HepG2 (cell line): ENCODE data around the gene CASKIN1. TPM values are rescaled to one million over a fixed set of nuclear protein-coding genes. Genes with fewer than 3 reads are reported as not detected.

ENCODE experiments used
- ELF3 ChIP-seq: IDR thresholded peaks from 2 replicates; pipeline ENCODE4 v1.6.1; 2016; ENCODE audit warnings: missing genetic modification reagents, missing compliant biosample characterization
- FOSL1 ChIP-seq: sonication (generic); formaldehyde crosslinking; IDR thresholded peaks from 2 replicates; pipeline ENCODE4 v1.9.0; 2021; ENCODE audit warnings: missing genetic modification reagents, borderline replicate concordance
- KLF15 ChIP-seq: sonication (generic); formaldehyde crosslinking; IDR thresholded peaks from 2 replicates; pipeline ENCODE4 v1.8.1; 2023; ENCODE audit warnings: borderline replicate concordance, mild to moderate bottlenecking, inconsistent platforms, missing genetic modification reagents, mixed read lengths
- LBX2 ChIP-seq: sonication (generic); formaldehyde crosslinking; IDR thresholded peaks from 2 replicates; pipeline ENCODE4 v1.5.0; 2020; ENCODE audit warnings: missing genetic modification reagents, mild to moderate bottlenecking, borderline replicate concordance
- MAFK ChIP-seq, 2 experiments: IDR thresholded peaks in 1 of 2; conservative IDR thresholded peaks in 1 of 2; 2 replicates each; pipeline ENCODE4 v1.6.1; 2011; ENCODE audit warnings: improper control_type of control experiment in 2 of 2, low read length in 2 of 2
- NFATC3 ChIP-seq: sonication (generic); formaldehyde crosslinking; IDR thresholded peaks from 2 replicates; pipeline ENCODE4 v1.5.1; 2020; ENCODE audit warnings: mild to moderate bottlenecking, missing genetic modification reagents
- NFYB ChIP-seq: sonication (generic); formaldehyde crosslinking; IDR thresholded peaks from 2 replicates; pipeline ENCODE4 v1.4.0; 2020; ENCODE audit warnings: missing genetic modification reagents
- SPEN ChIP-seq: sonication (generic); formaldehyde crosslinking; IDR thresholded peaks from 2 replicates; pipeline ENCODE4 v1.5.1; 2020; ENCODE audit warnings: low read depth, mild to moderate bottlenecking, missing genetic modification reagents
- SUZ12 ChIP-seq: fragments of 150-350 bp; IDR thresholded peaks from 2 replicates; pipeline ENCODE4 v1.6.1; 2014; ENCODE audit warnings: low read depth, low read length
- THAP9 ChIP-seq: sonication (generic); formaldehyde crosslinking; IDR thresholded peaks from 2 replicates; pipeline ENCODE4; 2020; ENCODE audit warnings: missing genetic modification reagents, mild to moderate bottlenecking, borderline replicate concordance
- TRIM22 ChIP-seq: fragments of 450-650 bp; IDR thresholded peaks from 2 replicates; pipeline ENCODE4 v1.6.1; 2017
- XRCC5 ChIP-seq: fragments of 200-400 bp; formaldehyde crosslinking; optimal IDR thresholded peaks from 2 replicates; pipeline ENCODE3; 2017; ENCODE audit warnings: mild to moderate bottlenecking, low read length
- ZNF343 ChIP-seq: sonication (generic); formaldehyde crosslinking; IDR thresholded peaks from 2 replicates; pipeline ENCODE4 v1.4.0; 2020; ENCODE audit warnings: mild to moderate bottlenecking, missing genetic modification reagents
- polyA plus RNA-seq, 8 experiments: library from polyadenylated mRNA; depleted of rRNA in 3 of 8; stranded (reverse) in 7 of 8; unstranded in 1 of 8; fragments of >200 nt; fragmentation: Illumina TruSeq in 4 of 8; extraction: Trizol in 4 of 8; gene quantifications; 2 replicates each; pipeline versions ENCODE4 v1.2.1 to v1.2.3, GENCODE V29; 2011 to 2016; ENCODE audit warnings: low read depth in 4 of 8, missing spikeins in 1 of 8, mixed read lengths in 1 of 8; ENCODE audit not compliant: insufficient read depth in 1 of 8
- total RNA-seq, 5 experiments: library from RNA; depleted of rRNA; stranded (reverse); fragments of >200 nt; fragmentation: Illumina TruSeq; extraction: Trizol; gene quantifications; 2 replicates each; pipeline ENCODE4 v1.2.3, GENCODE V29; 2016; ENCODE audit warnings: low read depth in 1 of 5
- TF ChIP-seq, protein P1 (sequence below): sonication (generic); formaldehyde crosslinking; IDR thresholded peaks from 2 replicates; pipeline ENCODE4 v1.5.0; 2020; ENCODE audit warnings: mild to moderate bottlenecking, low read depth, missing genetic modification reagents, borderline replicate concordance
- TF ChIP-seq, protein P2 (sequence below): IDR thresholded peaks from 2 replicates; pipeline ENCODE4 v1.6.1; 2012; ENCODE audit warnings: inconsistent platforms
- TF ChIP-seq, protein P3 (sequence below): sonication (generic); formaldehyde crosslinking; IDR thresholded peaks from 2 replicates; pipeline ENCODE4 v1.4.0; 2020; ENCODE audit warnings: missing genetic modification reagents
- TF ChIP-seq, protein P4 (sequence below): sonication (generic); formaldehyde crosslinking; IDR thresholded peaks from 2 replicates; pipeline ENCODE4 v1.8.0; 2022; ENCODE audit warnings: mild to moderate bottlenecking, missing genetic modification reagents

Gene CASKIN1
- total and polyA plus RNA-seq, 2 of the 13 experiments (the other 11 are each of a cell fraction or from before 2014, with no cell fraction given), result 1.2 to 2.2 TPM

DNA sequence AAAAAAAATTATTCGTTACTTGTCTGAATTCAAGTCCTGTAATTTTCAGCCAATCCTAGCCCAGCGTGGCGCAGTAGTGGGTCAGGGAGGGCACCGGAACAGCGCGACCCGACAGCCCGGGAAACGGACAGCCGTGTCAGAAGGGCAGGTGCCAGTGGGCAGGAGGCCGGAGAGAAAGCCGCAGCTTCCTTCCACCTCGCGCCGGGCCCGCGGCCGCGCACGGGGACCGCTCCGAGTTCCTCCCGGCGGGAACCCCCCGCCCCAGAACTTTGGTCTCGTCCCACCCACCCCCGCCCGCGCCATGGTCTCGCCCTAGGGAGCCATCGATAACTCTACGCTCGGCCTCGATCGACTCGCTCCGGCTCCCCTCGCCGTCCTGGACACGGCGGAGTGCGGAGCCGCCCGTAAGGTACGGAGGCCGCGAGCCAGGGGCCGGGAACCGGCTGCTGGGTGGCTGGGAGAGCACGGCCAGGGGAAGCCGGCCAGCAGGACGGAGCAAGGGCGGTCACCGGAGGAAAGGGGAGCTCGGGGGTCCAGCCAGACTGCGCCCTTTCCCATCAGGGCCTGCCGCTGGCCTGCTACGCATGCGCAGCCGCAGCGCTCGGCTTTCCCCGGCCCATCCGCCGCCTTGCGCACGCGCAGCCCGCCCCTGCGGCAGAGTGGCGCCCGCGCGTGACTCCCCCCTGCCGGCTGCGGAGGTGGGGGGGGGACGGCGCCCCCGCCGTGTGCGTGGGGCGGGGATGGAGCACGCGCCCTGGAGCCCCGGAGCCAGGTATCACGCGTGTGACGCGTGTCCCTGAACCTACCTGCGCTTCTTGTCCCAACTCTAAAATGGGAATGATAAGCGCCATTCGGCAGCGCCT is 8.9 kb upstream of the CASKIN1 start, which contains the start of gene MLST8 (continued):
- no peak for TF ChIP-seq FOSL1 (CRISPR knock-in tag)
- peak; percentile 25; the same call in 1 of the 2 replicates for TF ChIP-seq KLF15 (CRISPR knock-in tag)
- TF ChIP-seq, protein P1, sequence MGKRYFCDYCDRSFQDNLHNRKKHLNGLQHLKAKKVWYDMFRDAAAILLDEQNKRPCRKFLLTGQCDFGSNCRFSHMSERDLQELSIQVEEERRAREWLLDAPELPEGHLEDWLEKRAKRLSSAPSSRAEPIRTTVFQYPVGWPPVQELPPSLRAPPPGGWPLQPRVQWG, result no peak
- no peak for TF ChIP-seq THAP9 (CRISPR knock-in tag)
- no peak for TF ChIP-seq SUZ12
- TF ChIP-seq MAFK (conservative IDR thresholded peaks at IDR 0.05 in 1 of 2, IDR thresholded peaks at IDR 0.05 in 1 of 2; ENCODE audit: low read length in 2 of 2), result peak in 1 of 2 experiments; percentile 38; a peak in 2 of 4 replicates
- peak; percentile 86 for TF ChIP-seq XRCC5
- TF ChIP-seq, protein P2, sequence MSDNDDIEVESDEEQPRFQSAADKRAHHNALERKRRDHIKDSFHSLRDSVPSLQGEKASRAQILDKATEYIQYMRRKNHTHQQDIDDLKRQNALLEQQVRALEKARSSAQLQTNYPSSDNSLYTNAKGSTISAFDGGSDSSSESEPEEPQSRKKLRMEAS, result peak; percentile 71; the same call in 1 of the 2 replicates
- TF ChIP-seq NFYB, result no peak; the same call in none of the 2 replicates
- TF ChIP-seq LBX2 (CRISPR knock-in tag), result peak; percentile 88; the same call in 1 of the 2 replicates
- TF ChIP-seq NFATC3 (CRISPR knock-in tag), result no peak
- TF ChIP-seq ELF3 (CRISPR knock-in tag), result 0 out of 2 replicates have a peak, but pooled peaks have one; percentile 6
- peak; percentile 70; the same call in 1 of the 2 replicates for TF ChIP-seq ZNF343 (CRISPR knock-in tag)
- peak; percentile 83; the same call in 1 of the 2 replicates for TF ChIP-seq SPEN (CRISPR knock-in tag)
- no peak for TF ChIP-seq TRIM22
- TF ChIP-seq, protein P3, sequence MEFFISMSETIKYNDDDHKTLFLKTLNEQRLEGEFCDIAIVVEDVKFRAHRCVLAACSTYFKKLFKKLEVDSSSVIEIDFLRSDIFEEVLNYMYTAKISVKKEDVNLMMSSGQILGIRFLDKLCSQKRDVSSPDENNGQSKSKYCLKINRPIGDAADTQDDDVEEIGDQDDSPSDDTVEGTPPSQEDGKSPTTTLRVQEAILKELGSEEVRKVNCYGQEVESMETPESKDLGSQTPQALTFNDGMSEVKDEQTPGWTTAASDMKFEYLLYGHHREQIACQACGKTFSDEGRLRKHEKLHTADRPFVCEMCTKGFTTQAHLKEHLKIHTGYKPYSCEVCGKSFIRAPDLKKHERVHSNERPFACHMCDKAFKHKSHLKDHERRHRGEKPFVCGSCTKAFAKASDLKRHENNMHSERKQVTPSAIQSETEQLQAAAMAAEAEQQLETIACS (CRISPR knock-in tag), result no peak; the same call in 1 of the 2 replicates
- TF ChIP-seq, protein P4, sequence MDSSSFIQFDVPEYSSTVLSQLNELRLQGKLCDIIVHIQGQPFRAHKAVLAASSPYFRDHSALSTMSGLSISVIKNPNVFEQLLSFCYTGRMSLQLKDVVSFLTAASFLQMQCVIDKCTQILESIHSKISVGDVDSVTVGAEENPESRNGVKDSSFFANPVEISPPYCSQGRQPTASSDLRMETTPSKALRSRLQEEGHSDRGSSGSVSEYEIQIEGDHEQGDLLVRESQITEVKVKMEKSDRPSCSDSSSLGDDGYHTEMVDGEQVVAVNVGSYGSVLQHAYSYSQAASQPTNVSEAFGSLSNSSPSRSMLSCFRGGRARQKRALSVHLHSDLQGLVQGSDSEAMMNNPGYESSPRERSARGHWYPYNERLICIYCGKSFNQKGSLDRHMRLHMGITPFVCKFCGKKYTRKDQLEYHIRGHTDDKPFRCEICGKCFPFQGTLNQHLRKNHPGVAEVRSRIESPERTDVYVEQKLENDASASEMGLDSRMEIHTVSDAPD (CRISPR knock-in tag), result 0 out of 2 replicates have a peak, but pooled peaks have one; percentile 37
